ENCODE data around the gene SF3B6.

- TF ChIP-seq JUN (IDR thresholded peaks at IDR 0.05; ENCODE audit: borderline replicate concordance, insufficient read depth, insufficient read length, low read depth), result no peak
- TF ChIP-seq CTCF (IDR thresholded peaks at IDR 0.05; ENCODE audit: extremely low read depth in 1 of 2, insufficient read depth in 1 of 2, low read depth in 1 of 2, low read length in 2 of 2), result no peak
- no peak for TF ChIP-seq POLR2A (IDR thresholded peaks at IDR 0.05; ENCODE audit: low read depth, low read length)
- TF ChIP-seq EZH2 (IDR thresholded peaks at IDR 0.05; ENCODE audit: borderline replicate concordance, low read depth, low read length, severe bottlenecking), result no peak
- no peak for TF ChIP-seq GATA2 (IDR thresholded peaks at IDR 0.05; ENCODE audit: insufficient read depth, insufficient read length, low read depth, low read length)
These were observed 56.4 kb downstream of the SF3B6 start for GRCh38 chr2:24019729-24020128.

Data from endothelial cell of umbilical vein (primary cell).